ENCODE results near the gene TMCO6. TPM values are rescaled to one million over a fixed set of nuclear protein-coding genes. Genes with fewer than 3 reads are reported as not detected.

TMCO6 gene
- polyA plus RNA-seq, 3 donors: 9.8 to 45.5 (median 12.6) TPM

- DNase-seq: peak in 1 of 3 donors; percentile 15
- Histone ChIP-seq H3K27me3 (ENCODE audit: control insufficient read depth in 2 of 2, insufficient read depth in 2 of 2, low read length in 2 of 2) (no peaks in the 10 kb centered on the region), H3K36me3 (replicated peaks in 1 of 2; ENCODE audit: control insufficient read depth in 1 of 2, insufficient read depth in 2 of 2, low read length in 2 of 2) (peaks cover 14 to 24% of the 10 kb centered on the region in 2 donors), H3K4me2 (replicated peaks; ENCODE audit: extremely low read depth, low read length, poor library complexity, severe bottlenecking) (peak overlapping the region; percentile 100), H2AFZ (ENCODE audit: insufficient read depth, low read depth, low read length, poor library complexity, severe bottlenecking) (no peak overlapping the region), H3K9ac (ENCODE audit: insufficient read depth, low read length, poor library complexity, severe bottlenecking) (peak overlapping the region; percentile 89), H3K4me3 (replicated peaks in 1 of 3; ENCODE audit: low read depth in 2 of 3, low read length in 3 of 3) (peak overlapping the region in 1 of 3 experiments; percentile 97), H3K9me3 (replicated peaks in 1 of 2; ENCODE audit: control insufficient read depth in 1 of 2, insufficient read depth in 1 of 2, low read length in 2 of 2) (no peaks in the 10 kb centered on the region), H3K79me2 (ENCODE audit: insufficient read depth, low read length) (peaks cover 52% of the 10 kb centered on the region), H3K4me1 (ENCODE audit: control insufficient read depth in 1 of 2, insufficient read depth in 2 of 2, low read length in 2 of 2) (peaks cover 37 to 67% of the 10 kb centered on the region in 2 donors), H3K27ac (ENCODE audit: low read depth in 1 of 2, low read length in 2 of 2) (peak overlapping the region; percentile 96 to 97), H4K20me1 (ENCODE audit: insufficient read depth, low read length) (peaks cover 31% of the 10 kb centered on the region)
- no CpG with 5 or more reads among the region's 3 CpGs for WGBS (ENCODE audit: insufficient coverage)
- Mint-ChIP-seq H3K27me3 (ENCODE audit: low read depth in 3 of 3) (peaks cover 0 to 5% (median 2%) of the 10 kb centered on the region in 3 donors), H3K4me1 (peaks cover 57% of the 10 kb centered on the region), H3K27ac (peak overlapping the region; percentile 97 to 99 (median 98)), H3K4me3 (peak overlapping the region; percentile 92 to 100), H3K9me3 (peaks cover 0 to 6% (median 3%) of the 10 kb centered on the region in 7 donors), H3K36me3 (peaks cover 20 to 40% of the 10 kb centered on the region in 2 donors)
- TF ChIP-seq CTCF (IDR thresholded peaks at IDR 0.05): no peak
- intact Hi-C loops (cut with micrococcal nuclease): loop anchor here (2.0 to 5.0 kb wide), 3 partner anchors 37 to 59 kb away; no protein-coding TSS in a partner anchor
Observed at GRCh38 chr5:140634103-140634502, 5.1 kb upstream of the TMCO6 start.

- Mint-ChIP-seq H3K4me1 (peaks cover 60% of the 10 kb centered on the region), H3K9me3 (peaks cover 0 to 6% (median 3%) of the 10 kb centered on the region in 7 donors), H3K4me3 (no peak overlapping the region), H3K27me3 (ENCODE audit: low read depth in 3 of 3) (peaks cover 0 to 5% (median 5%) of the 10 kb centered on the region in 3 donors), H3K27ac (peak overlapping the region; percentile 83 to 99 (median 97)), H3K36me3 (peaks cover 18 to 29% of the 10 kb centered on the region in 2 donors)
- WGBS (ENCODE audit: insufficient coverage): 100% methylated on average over 2 of the region's 8 CpGs
- no peak overlapping the region for H3K4me3 ChIP-seq (replicated peaks in 1 of 3; ENCODE audit: low read depth in 2 of 3, low read length in 3 of 3)
- peaks cover 43 to 66% of the 10 kb centered on the region in 2 donors for H3K4me1 ChIP-seq (ENCODE audit: control insufficient read depth in 1 of 2, insufficient read depth in 2 of 2, low read length in 2 of 2)
- peaks cover 50% of the 10 kb centered on the region for H3K79me2 ChIP-seq (ENCODE audit: insufficient read depth, low read length)
- peaks cover 29% of the 10 kb centered on the region for H4K20me1 ChIP-seq (ENCODE audit: insufficient read depth, low read length)
- no peak overlapping the region for H2AFZ ChIP-seq (ENCODE audit: insufficient read depth, low read depth, low read length, poor library complexity, severe bottlenecking)
- H3K9me3 ChIP-seq (replicated peaks in 1 of 2; ENCODE audit: control insufficient read depth in 1 of 2, insufficient read depth in 1 of 2, low read length in 2 of 2): no peaks in the 10 kb centered on the region
- DNase-seq: peak in 1 of 3 donors; percentile 43
- TF ChIP-seq CTCF (IDR thresholded peaks at IDR 0.05): peak; percentile 50
- peaks cover 14 to 21% of the 10 kb centered on the region in 2 donors for H3K36me3 ChIP-seq (replicated peaks in 1 of 2; ENCODE audit: control insufficient read depth in 1 of 2, insufficient read depth in 2 of 2, low read length in 2 of 2)
- no peaks in the 10 kb centered on the region for H3K27me3 ChIP-seq (ENCODE audit: control insufficient read depth in 2 of 2, insufficient read depth in 2 of 2, low read length in 2 of 2)
- peak overlapping the region in 1 of 2 donors; percentile 29 for H3K27ac ChIP-seq (ENCODE audit: low read depth in 1 of 2, low read length in 2 of 2)
- no peak overlapping the region for H3K4me2 ChIP-seq (replicated peaks; ENCODE audit: extremely low read depth, low read length, poor library complexity, severe bottlenecking)
- intact Hi-C loops (cut with micrococcal nuclease): loop anchor here (2.0 to 5.0 kb wide), 3 partner anchors 59 to 88 kb away; partner anchors contain the start of gene EIF4EBP3 (in 1 of the 2)
- H3K9ac ChIP-seq (ENCODE audit: insufficient read depth, low read length, poor library complexity, severe bottlenecking): no peak overlapping the region
Observed at GRCh38 chr5:140635291-140636257, 3.7 kb upstream of the TMCO6 start.

All from CD14-positive monocyte (primary cell).